K562 (cell line): ENCODE results near the gene PLA2G2C.

Experiments
- CHD2 ChIP-seq: IDR thresholded peaks from 2 replicates; pipeline ENCODE4 v1.6.1; 2011; ENCODE audit warnings: low read depth, low read length
- GABPB2 ChIP-seq: fragments of 250-450 bp; sonication (Bioruptor Pico); conservative IDR thresholded peaks from 2 replicates; pipeline ENCODE4 v1.5.1; 2021; ENCODE audit warnings: mild to moderate bottlenecking
- GATA2 ChIP-seq: sonication (generic); formaldehyde crosslinking; IDR thresholded peaks from 2 replicates; pipeline ENCODE4 v1.4.0; 2020; ENCODE audit warnings: mild to moderate bottlenecking, missing genetic modification reagents
- MAFK ChIP-seq: IDR thresholded peaks from 2 replicates; pipeline ENCODE4 v1.6.1; 2011; ENCODE audit warnings: low read length, improper control_type of control experiment
- POLR2AphosphoS2 ChIP-seq: IDR thresholded peaks from 2 replicates; pipeline ENCODE4 v1.6.1; 2012; ENCODE audit warnings: low read length, improper control_type of control experiment
- TAF1 ChIP-seq: IDR thresholded peaks from 2 replicates; pipeline ENCODE4 v1.6.1; 2011; ENCODE audit warnings: mild to moderate bottlenecking, low read length, moderate library complexity; ENCODE audit not compliant: insufficient read depth, control insufficient read depth, severe bottlenecking; ENCODE audit errors: extremely low read depth
- TF ChIP-seq, protein P1 (sequence below), 3 experiments: fragments of 200-800 bp in 1 of 3; fragments of 250-450 bp in 1 of 3; fragments of 450-650 bp in 1 of 3; sonication (Bioruptor Pico) in 1 of 3; sonication (Bioruptor generic) in 1 of 3; formaldehyde crosslinking in 1 of 3; IDR thresholded peaks; 2 replicates each; pipeline versions ENCODE4 v1.6.1 to v1.8.0; 2016 to 2022; ENCODE audit warnings: mild to moderate bottlenecking in 2 of 3, missing genetic modification characterization in 2 of 3, missing compliant biosample characterization in 1 of 3, moderate library complexity in 1 of 3
- TF ChIP-seq, protein P2 (sequence below): sonication (generic); formaldehyde crosslinking; IDR thresholded peaks from 2 replicates; pipeline ENCODE4 v1.9.0; 2022; ENCODE audit warnings: mild to moderate bottlenecking, missing genetic modification reagents
- TF ChIP-seq, protein P3 (sequence below): sonication (generic); formaldehyde crosslinking; IDR thresholded peaks from 2 replicates; pipeline ENCODE4 v1.9.0; 2022; ENCODE audit warnings: mild to moderate bottlenecking, missing genetic modification reagents
- TF ChIP-seq, protein P4 (sequence below): sonication (generic); formaldehyde crosslinking; IDR thresholded peaks from 2 replicates; pipeline ENCODE4 v1.8.1; 2022; ENCODE audit warnings: missing genetic modification reagents

DNA sequence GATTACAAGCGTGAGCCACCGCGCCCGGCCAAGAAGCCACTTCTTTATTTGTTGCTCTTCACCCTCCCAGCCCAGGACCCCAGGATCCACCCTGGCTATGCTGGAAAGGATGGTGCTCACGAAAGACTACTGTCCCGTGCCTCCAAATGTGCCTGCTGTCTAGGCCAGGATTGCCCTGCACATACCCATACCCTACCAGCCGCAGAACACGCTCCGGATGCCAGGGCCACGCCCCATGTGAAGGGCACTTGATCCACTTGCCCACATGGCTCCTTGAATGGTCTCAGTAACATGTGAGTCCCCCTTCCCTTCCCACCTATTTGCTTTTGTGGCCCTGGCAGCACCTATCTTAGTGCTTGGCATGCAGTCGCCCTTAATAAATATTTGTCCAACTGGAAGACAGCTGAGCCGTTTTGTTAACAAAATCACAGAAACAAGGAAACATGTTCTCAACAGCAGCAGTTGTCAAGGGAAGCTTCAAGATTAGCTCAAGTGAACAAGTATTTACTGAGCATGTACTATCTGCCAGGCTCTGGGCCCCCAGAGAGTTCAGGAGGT is 14.2 kb downstream of the PLA2G2C start:
- TF ChIP-seq POLR2AphosphoS2, result no peak
- TF ChIP-seq, protein P1, sequence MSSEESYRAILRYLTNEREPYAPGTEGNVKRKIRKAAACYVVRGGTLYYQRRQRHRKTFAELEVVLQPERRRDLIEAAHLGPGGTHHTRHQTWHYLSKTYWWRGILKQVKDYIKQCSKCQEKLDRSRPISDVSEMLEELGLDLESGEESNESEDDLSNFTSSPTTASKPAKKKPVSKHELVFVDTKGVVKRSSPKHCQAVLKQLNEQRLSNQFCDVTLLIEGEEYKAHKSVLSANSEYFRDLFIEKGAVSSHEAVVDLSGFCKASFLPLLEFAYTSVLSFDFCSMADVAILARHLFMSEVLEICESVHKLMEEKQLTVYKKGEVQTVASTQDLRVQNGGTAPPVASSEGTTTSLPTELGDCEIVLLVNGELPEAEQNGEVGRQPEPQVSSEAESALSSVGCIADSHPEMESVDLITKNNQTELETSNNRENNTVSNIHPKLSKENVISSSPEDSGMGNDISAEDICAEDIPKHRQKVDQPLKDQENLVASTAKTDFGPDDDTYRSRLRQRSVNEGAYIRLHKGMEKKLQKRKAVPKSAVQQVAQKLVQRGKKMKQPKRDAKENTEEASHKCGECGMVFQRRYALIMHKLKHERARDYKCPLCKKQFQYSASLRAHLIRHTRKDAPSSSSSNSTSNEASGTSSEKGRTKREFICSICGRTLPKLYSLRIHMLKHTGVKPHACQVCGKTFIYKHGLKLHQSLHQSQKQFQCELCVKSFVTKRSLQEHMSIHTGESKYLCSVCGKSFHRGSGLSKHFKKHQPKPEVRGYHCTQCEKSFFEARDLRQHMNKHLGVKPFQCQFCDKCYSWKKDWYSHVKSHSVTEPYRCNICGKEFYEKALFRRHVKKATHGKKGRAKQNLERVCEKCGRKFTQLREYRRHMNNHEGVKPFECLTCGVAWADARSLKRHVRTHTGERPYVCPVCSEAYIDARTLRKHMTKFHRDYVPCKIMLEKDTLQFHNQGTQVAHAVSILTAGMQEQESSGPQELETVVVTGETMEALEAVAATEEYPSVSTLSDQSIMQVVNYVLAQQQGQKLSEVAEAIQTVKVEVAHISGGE (CRISPR knock-in tag; IDR thresholded peaks at IDR 0.05), result no peak
- TF ChIP-seq, protein P2, sequence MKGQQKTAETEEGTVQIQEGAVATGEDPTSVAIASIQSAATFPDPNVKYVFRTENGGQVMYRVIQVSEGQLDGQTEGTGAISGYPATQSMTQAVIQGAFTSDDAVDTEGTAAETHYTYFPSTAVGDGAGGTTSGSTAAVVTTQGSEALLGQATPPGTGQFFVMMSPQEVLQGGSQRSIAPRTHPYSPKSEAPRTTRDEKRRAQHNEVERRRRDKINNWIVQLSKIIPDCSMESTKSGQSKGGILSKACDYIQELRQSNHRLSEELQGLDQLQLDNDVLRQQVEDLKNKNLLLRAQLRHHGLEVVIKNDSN (CRISPR knock-in tag), result no peak
- TF ChIP-seq GATA2 (CRISPR knock-in tag), result no peak
- TF ChIP-seq TAF1, result no peak
- no peak for TF ChIP-seq MAFK
- TF ChIP-seq, protein P3, sequence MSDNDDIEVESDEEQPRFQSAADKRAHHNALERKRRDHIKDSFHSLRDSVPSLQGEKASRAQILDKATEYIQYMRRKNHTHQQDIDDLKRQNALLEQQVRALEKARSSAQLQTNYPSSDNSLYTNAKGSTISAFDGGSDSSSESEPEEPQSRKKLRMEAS, result no peak
- TF ChIP-seq CHD2, result no peak
- TF ChIP-seq, protein P4, sequence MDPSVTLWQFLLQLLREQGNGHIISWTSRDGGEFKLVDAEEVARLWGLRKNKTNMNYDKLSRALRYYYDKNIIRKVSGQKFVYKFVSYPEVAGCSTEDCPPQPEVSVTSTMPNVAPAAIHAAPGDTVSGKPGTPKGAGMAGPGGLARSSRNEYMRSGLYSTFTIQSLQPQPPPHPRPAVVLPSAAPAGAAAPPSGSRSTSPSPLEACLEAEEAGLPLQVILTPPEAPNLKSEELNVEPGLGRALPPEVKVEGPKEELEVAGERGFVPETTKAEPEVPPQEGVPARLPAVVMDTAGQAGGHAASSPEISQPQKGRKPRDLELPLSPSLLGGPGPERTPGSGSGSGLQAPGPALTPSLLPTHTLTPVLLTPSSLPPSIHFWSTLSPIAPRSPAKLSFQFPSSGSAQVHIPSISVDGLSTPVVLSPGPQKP, result no peak
- TF ChIP-seq GABPB2 (CRISPR knock-in tag), result no peak
